Trophoblast cell (in vitro differentiated cells and primary cell): ENCODE results near the gene PHC3.
A peak's percentile ranks its signal among the peaks of the same experiment; 100 is the strongest.

Experiments used
- DNase-seq, 2 donors: peaks; one replicate each; pipeline ENCODE4 v3.0.0-alpha.2; 2016
- H2AFZ ChIP-seq: 2 replicates; pipeline ENCODE4 v1.6.1; 2013; ENCODE audit warnings: low read length, moderate library complexity, mild to moderate bottlenecking; ENCODE audit not compliant: insufficient read depth, poor library complexity
- H2AK5ac ChIP-seq: 2 replicates; pipeline ENCODE4 v1.6.1; 2013; ENCODE audit warnings: mild to moderate bottlenecking, low read length
- H2BK120ac ChIP-seq: 2 replicates; pipeline ENCODE4 v1.6.1; 2013; ENCODE audit warnings: low read length, mild to moderate bottlenecking, moderate library complexity; ENCODE audit not compliant: insufficient read depth, poor library complexity
- H2BK12ac ChIP-seq: 2 replicates; pipeline ENCODE4 v1.6.1; 2013; ENCODE audit warnings: mild to moderate bottlenecking, low read length, moderate library complexity
- H2BK5ac ChIP-seq: 2 replicates; pipeline ENCODE4 v1.6.1; 2013; ENCODE audit warnings: low read length, low read depth, moderate library complexity, mild to moderate bottlenecking; ENCODE audit not compliant: poor library complexity
- H3K14ac ChIP-seq: 2 replicates; pipeline ENCODE4 v1.6.1; 2013; ENCODE audit warnings: mild to moderate bottlenecking, low read length
- H3K18ac ChIP-seq: 2 replicates; pipeline ENCODE4 v1.6.1; 2013; ENCODE audit warnings: mild to moderate bottlenecking, low read length
- H3K23ac ChIP-seq: 2 replicates; pipeline ENCODE4 v1.6.1; 2013; ENCODE audit warnings: low read length
- H3K27ac ChIP-seq: 2 replicates; pipeline ENCODE4 v1.5.1; 2013; ENCODE audit warnings: low read depth, mild to moderate bottlenecking, inconsistent platforms, low read length, moderate library complexity
- H3K27me3 ChIP-seq: 2 replicates; pipeline ENCODE4 v1.6.1; 2013; ENCODE audit warnings: inconsistent platforms, mild to moderate bottlenecking, low read length, moderate library complexity; ENCODE audit not compliant: insufficient read depth
- H3K36me3 ChIP-seq, 2 experiments: 1 replicate in 1 of 2; 2 replicates in 1 of 2; pipeline ENCODE4 v1.6.1; 2013; ENCODE audit warnings: low read length in 2 of 2, mild to moderate bottlenecking in 2 of 2, moderate library complexity in 1 of 2; ENCODE audit not compliant: insufficient read depth in 2 of 2, control insufficient read depth in 1 of 2
- H3K4ac ChIP-seq: 2 replicates; pipeline ENCODE4 v1.6.1; 2013; ENCODE audit warnings: low read depth, mild to moderate bottlenecking, low read length, moderate library complexity
- H3K4me1 ChIP-seq, 2 experiments: 1 replicate in 1 of 2; 2 replicates in 1 of 2; pipeline ENCODE4 v1.6.1; 2013; ENCODE audit warnings: low read length in 2 of 2, mild to moderate bottlenecking in 2 of 2, moderate library complexity in 1 of 2; ENCODE audit not compliant: insufficient read depth in 2 of 2, control insufficient read depth in 1 of 2
- H3K4me2 ChIP-seq: 2 replicates; pipeline ENCODE4 v1.6.1; 2013; ENCODE audit warnings: inconsistent platforms, mild to moderate bottlenecking, low read length, moderate library complexity
- H3K4me3 ChIP-seq: 2 replicates; pipeline ENCODE4 v1.5.1; 2013; ENCODE audit warnings: mild to moderate bottlenecking, low read depth, low read length, inconsistent platforms
- H3K79me1 ChIP-seq: one replicate; pipeline ENCODE4 v1.6.1; 2013; ENCODE audit warnings: low read length
- H3K79me2 ChIP-seq: 2 replicates; pipeline ENCODE4 v1.6.1; 2013; ENCODE audit warnings: low read length, mild to moderate bottlenecking; ENCODE audit not compliant: control insufficient read depth, insufficient read depth, poor library complexity
- H3K9ac ChIP-seq: 2 replicates; pipeline ENCODE4 v1.6.1; 2013; ENCODE audit warnings: mild to moderate bottlenecking, low read length
- H3K9me3 ChIP-seq: 2 replicates; pipeline ENCODE4 v1.6.1; 2013; ENCODE audit warnings: low read depth, mild to moderate bottlenecking, control low read depth, inconsistent platforms, low read length; ENCODE audit not compliant: insufficient read depth
- H4K12ac ChIP-seq: 2 replicates; pipeline ENCODE4 v1.6.1; 2013; ENCODE audit warnings: low read depth, mild to moderate bottlenecking, low read length, moderate library complexity
- H4K8ac ChIP-seq: 2 replicates; pipeline ENCODE4 v1.6.1; 2013; ENCODE audit warnings: low read depth, mild to moderate bottlenecking, low read length, moderate library complexity
- H4K91ac ChIP-seq: one replicate; pipeline ENCODE4 v1.6.1; 2013; ENCODE audit warnings: low read depth, mild to moderate bottlenecking, low read length, moderate library complexity
- WGBS: extraction: QIAGEN DNeasy Blood & Tissue Kit; methylation state at CpG from one replicate; pipeline ENCODE4 v1.1.7; 2013; ENCODE audit warnings: missing lambda C conversion rate; ENCODE audit not compliant: insufficient read length, insufficient coverage; ENCODE audit errors: extremely low coverage; 5-methylcytosine and 5-hydroxymethylcytosine counted together

Gene PHC3

DNA sequence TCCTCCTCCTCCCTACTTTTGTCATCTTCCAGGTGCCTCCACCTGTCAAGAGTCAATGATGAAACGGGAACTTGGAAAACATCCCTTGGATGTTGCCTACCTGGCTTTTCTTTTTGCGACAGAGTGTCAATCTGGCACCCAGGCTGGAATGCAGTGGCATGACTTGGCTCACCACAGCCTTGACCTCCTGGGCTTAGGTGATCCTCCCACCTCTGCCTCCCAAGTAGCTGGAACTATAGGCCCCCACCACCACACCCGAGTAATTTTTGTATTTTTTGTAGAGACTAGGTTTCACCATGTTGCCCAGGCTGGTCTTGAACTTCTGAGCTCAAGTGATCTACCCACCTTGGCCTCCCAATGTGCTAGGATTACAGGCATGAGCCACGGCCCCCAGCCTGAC lies 100.9 kb downstream of the PHC3 start:
- Histone ChIP-seq H3K36me3 (peaks cover 2 to 3% of the 10 kb centered on the region in 2 experiments), H3K18ac (no peak overlapping the region), H3K4me3 (no peak overlapping the region), H3K79me2 (no peaks in the 10 kb centered on the region), H3K23ac (no peak overlapping the region), H3K4me2 (no peak overlapping the region), H4K91ac (no peak overlapping the region), H2BK12ac (no peak overlapping the region), H3K4ac (no peak overlapping the region), H2BK120ac (no peak overlapping the region), H3K4me1 (no peaks in the 10 kb centered on the region), H2AFZ (no peak overlapping the region), H3K79me1 (no peaks in the 10 kb centered on the region), H3K27ac (no peak overlapping the region), H2AK5ac (no peak overlapping the region), H3K9ac (no peak overlapping the region), H2BK5ac (no peak overlapping the region), H3K27me3 (no peaks in the 10 kb centered on the region), H4K12ac (no peak overlapping the region), H3K9me3 (no peaks in the 10 kb centered on the region), H4K8ac (no peak overlapping the region), H3K14ac (no peak overlapping the region)
- no peak for DNase-seq
- WGBS, result no CpG with 5 or more reads among the region's 4 CpGs

DNA sequence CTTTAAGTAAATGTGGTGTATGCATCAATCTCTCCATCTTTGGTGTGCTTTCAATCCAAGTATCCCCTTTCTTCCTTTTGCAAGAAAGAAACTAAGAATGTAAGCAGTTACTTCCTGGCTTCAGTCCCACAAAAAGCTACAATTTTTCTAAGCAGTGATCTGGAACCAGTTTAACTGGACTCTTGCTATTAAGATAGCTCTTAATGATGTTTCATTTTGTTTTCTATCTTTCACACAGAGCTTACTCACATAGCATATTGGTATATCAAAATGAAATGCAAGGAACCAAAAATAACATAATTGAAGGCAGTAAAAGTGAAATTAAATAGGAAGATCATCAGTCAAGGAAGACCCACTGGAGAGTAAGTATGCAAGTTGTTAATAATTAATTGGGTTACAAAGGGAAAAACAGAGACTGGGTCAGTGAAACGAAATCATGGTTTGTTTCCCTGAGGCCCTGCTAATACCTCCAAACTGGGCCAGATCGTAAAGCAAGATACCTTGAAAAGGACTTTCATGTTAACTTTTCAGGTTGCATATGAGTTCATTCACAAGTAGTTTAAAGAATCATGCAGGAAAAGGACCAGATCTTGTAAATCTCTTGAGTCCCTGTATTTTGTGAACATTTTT lies 101.9 kb downstream of the PHC3 start:
- H3K27me3 ChIP-seq, result no peaks in the 10 kb centered on the region
- H4K8ac ChIP-seq, result no peak overlapping the region

DNA sequence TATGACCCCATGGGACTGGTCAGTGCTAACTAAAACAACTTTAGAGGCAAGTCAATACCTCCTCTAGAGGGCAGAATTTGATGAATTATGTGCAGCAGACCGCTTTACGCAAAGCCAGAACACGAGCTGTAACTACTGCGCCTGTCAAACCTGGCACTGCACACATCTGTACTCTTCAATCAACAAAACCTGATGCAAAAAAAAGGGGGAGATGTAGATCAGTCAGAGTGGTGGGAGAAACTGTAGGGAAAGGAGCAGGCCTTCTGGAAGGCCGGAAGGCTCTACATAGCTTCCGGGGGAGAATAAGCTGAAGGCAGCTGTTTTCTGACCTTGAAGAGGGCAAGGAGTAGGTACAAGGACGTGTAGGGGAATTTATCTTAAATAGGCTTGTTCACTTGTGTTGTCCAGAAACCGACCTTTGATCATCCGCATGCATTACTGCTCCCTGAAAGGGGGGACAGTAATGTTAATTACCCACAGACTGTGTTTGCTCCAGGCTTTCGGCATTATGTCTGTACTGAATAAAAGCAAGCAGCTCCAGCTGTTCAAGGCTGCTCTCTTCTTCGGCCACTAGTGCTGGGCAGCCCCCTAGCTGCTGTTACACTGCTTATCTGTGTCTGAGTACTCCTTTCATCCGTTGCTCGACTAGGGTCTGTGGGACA lies 102.8 kb downstream of the PHC3 start:
- no peaks in the 10 kb centered on the region for H3K79me2 ChIP-seq
- no peak overlapping the region for H3K9ac ChIP-seq
- DNase-seq, result peak in 1 of 2 donors; percentile 23
- no peaks in the 10 kb centered on the region for H3K27me3 ChIP-seq
- no peak overlapping the region for H2BK5ac ChIP-seq
- H3K27ac ChIP-seq, result no peak overlapping the region
- no CpG with 5 or more reads among the region's 13 CpGs for WGBS
- no peaks in the 10 kb centered on the region for H3K4me1 ChIP-seq
- H3K4me3 ChIP-seq, result no peak overlapping the region
- no peak overlapping the region for H4K8ac ChIP-seq
- no peak overlapping the region for H4K12ac ChIP-seq
- H2AFZ ChIP-seq, result no peak overlapping the region
- H3K14ac ChIP-seq, result no peak overlapping the region
- no peak overlapping the region for H2BK120ac ChIP-seq
- peaks cover 0 to 2% of the 10 kb centered on the region in 2 experiments for H3K36me3 ChIP-seq
- no peak overlapping the region for H3K4me2 ChIP-seq
- H3K9me3 ChIP-seq, result no peaks in the 10 kb centered on the region
- H3K4ac ChIP-seq, result no peak overlapping the region
- no peak overlapping the region for H2BK12ac ChIP-seq
- no peak overlapping the region for H4K91ac ChIP-seq
- H3K79me1 ChIP-seq, result no peaks in the 10 kb centered on the region
- no peak overlapping the region for H3K18ac ChIP-seq
- H3K23ac ChIP-seq, result no peak overlapping the region
- H2AK5ac ChIP-seq, result no peak overlapping the region

More for the DNA sequence above, 101.9 kb downstream of the PHC3 start:
- no peaks in the 10 kb centered on the region for H3K4me1 ChIP-seq
- no peak overlapping the region for H2BK120ac ChIP-seq
- no CpG with 5 or more reads among the region's 2 CpGs for WGBS
- no peaks in the 10 kb centered on the region for H3K9me3 ChIP-seq
- no peak for DNase-seq
- no peak overlapping the region for H3K18ac ChIP-seq
- no peak overlapping the region for H4K91ac ChIP-seq
- H3K9ac ChIP-seq, result no peak overlapping the region
- H3K4ac ChIP-seq, result no peak overlapping the region
- H3K23ac ChIP-seq, result no peak overlapping the region
- no peaks in the 10 kb centered on the region for H3K79me1 ChIP-seq
- no peak overlapping the region for H3K14ac ChIP-seq
- H2BK5ac ChIP-seq, result no peak overlapping the region
- no peak overlapping the region for H2AK5ac ChIP-seq
- no peaks in the 10 kb centered on the region for H3K79me2 ChIP-seq
- H2BK12ac ChIP-seq, result no peak overlapping the region
- no peak overlapping the region for H3K27ac ChIP-seq
- no peak overlapping the region for H4K12ac ChIP-seq
- H2AFZ ChIP-seq, result no peak overlapping the region
- H3K36me3 ChIP-seq, result peaks cover 0 to 2% of the 10 kb centered on the region in 2 experiments
- no peak overlapping the region for H3K4me3 ChIP-seq
- no peak overlapping the region for H3K4me2 ChIP-seq

DNA sequence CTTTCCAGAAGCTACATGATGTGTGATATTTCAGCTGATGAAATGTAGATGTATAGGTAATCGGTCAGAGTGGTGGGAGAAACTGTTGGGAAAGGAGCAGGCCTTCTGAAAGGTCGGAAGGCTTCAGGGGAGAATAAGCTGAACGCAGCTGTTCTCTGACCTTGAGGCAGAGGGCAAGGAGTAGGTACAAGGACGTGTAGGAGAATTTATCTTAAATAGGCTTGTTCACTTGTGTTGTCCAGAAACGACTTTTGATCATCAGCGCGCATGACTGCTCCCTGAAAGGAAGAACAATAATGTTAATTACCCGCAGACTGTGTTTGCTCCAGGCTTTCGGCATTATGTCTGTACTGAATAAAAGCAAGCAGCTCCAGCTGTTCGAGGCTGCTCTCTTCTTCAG lies 104.2 kb downstream of the PHC3 start:
- WGBS, result no CpG with 5 or more reads among the region's 10 CpGs
- Histone ChIP-seq H4K91ac (no peak overlapping the region), H3K23ac (no peak overlapping the region), H3K9ac (no peak overlapping the region), H2AFZ (no peak overlapping the region), H3K4me2 (no peak overlapping the region), H3K9me3 (no peaks in the 10 kb centered on the region), H3K4me1 (no peaks in the 10 kb centered on the region), H3K18ac (no peak overlapping the region), H4K12ac (no peak overlapping the region), H2AK5ac (no peak overlapping the region), H3K4me3 (no peak overlapping the region), H3K14ac (no peak overlapping the region), H3K36me3 (no peaks in the 10 kb centered on the region), H3K79me1 (no peaks in the 10 kb centered on the region), H2BK5ac (no peak overlapping the region), H2BK120ac (no peak overlapping the region), H3K4ac (no peak overlapping the region), H4K8ac (no peak overlapping the region), H3K27me3 (no peaks in the 10 kb centered on the region), H3K27ac (no peak overlapping the region), H2BK12ac (no peak overlapping the region), H3K79me2 (no peaks in the 10 kb centered on the region)
- DNase-seq, result no peak
